ENCODE results near the gene RPS6KA5. TPM values are rescaled to one million over a fixed set of nuclear protein-coding genes. Genes with fewer than 3 reads are reported as not detected.

Gene RPS6KA5
- total RNA-seq, 1 experiment from 2014 or later, result 3.8 TPM

DNA sequence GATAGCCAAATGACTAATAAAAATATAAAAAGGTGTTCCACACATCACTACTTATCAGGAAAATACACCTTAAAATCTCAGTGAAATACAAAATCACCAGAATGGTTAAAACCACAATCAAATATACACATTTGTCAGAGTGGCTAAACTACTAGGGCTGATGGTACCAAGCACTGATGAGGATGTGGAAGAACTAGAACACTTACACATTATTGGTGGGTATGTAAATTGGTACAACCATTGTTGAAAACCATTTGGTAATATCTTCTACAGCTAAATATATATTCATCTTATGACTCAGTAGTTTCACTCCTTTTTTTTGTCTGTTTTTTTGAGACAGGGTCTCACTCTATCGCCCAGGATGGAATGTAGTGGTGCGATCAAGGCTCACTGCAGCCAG lies 195.7 kb downstream of the RPS6KA5 start:
- no peak overlapping the region for H3K4ac ChIP-seq (ENCODE audit: low read depth, low read length)
- H3K4me2 ChIP-seq (ENCODE audit: insufficient read depth, insufficient read length, low read length), result no peak overlapping the region
- no peaks in the 10 kb centered on the region for H3K23me2 ChIP-seq (ENCODE audit: insufficient read length, low read depth, low read length, poor library complexity, severe bottlenecking)
- Mint-ChIP-seq H3K9me3 (no peaks in the 10 kb centered on the region), H3K4me3 (no peak overlapping the region), H3K36me3 (ENCODE audit: insufficient read depth in 1 of 3, low read depth in 3 of 3) (no peaks in the 10 kb centered on the region), H3K4me1 (peaks cover 7% of the 10 kb centered on the region in 2 experiments), H3K27ac (no peak overlapping the region), H3K27me3 (ENCODE audit: low read depth) (no peaks in the 10 kb centered on the region; the same call in 1 of the 2 replicates)
- no CpG with 5 or more reads among the region's 2 CpGs for WGBS (ENCODE audit: extremely low coverage, insufficient read length, low lambda C conversion rate)
- TF ChIP-seq, protein P1, sequence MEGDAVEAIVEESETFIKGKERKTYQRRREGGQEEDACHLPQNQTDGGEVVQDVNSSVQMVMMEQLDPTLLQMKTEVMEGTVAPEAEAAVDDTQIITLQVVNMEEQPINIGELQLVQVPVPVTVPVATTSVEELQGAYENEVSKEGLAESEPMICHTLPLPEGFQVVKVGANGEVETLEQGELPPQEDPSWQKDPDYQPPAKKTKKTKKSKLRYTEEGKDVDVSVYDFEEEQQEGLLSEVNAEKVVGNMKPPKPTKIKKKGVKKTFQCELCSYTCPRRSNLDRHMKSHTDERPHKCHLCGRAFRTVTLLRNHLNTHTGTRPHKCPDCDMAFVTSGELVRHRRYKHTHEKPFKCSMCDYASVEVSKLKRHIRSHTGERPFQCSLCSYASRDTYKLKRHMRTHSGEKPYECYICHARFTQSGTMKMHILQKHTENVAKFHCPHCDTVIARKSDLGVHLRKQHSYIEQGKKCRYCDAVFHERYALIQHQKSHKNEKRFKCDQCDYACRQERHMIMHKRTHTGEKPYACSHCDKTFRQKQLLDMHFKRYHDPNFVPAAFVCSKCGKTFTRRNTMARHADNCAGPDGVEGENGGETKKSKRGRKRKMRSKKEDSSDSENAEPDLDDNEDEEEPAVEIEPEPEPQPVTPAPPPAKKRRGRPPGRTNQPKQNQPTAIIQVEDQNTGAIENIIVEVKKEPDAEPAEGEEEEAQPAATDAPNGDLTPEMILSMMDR (conservative IDR thresholded peaks at IDR 0.05), result no peak
- H3K4me1 ChIP-seq (ENCODE audit: insufficient read depth, low read length), result no peaks in the 10 kb centered on the region
- H4K91ac ChIP-seq (ENCODE audit: insufficient read length, low read depth, low read length), result no peak overlapping the region
- H4K20me1 ChIP-seq (ENCODE audit: control insufficient read depth, insufficient read depth, insufficient read length), result no peaks in the 10 kb centered on the region
- H3K9ac ChIP-seq (ENCODE audit: extremely low read depth, insufficient read length, low read length), result no peak overlapping the region
- no peak overlapping the region for H2BK20ac ChIP-seq (ENCODE audit: low read depth, low read length, poor library complexity, severe bottlenecking)
- H2BK5ac ChIP-seq (ENCODE audit: insufficient read length, low read length), result no peak overlapping the region
- H3K14ac ChIP-seq (ENCODE audit: insufficient read depth, low read length), result no peak overlapping the region
- H3K79me1 ChIP-seq (ENCODE audit: insufficient read depth, low read depth, low read length, poor library complexity, severe bottlenecking), result no peaks in the 10 kb centered on the region
- no peak overlapping the region for H2AFZ ChIP-seq (ENCODE audit: low read length)
- no peak overlapping the region for H3K18ac ChIP-seq (ENCODE audit: insufficient read length, low read depth, low read length)
- no peak overlapping the region for H2BK120ac ChIP-seq (ENCODE audit: low read depth, low read length, poor library complexity, severe bottlenecking)
- no peaks in the 10 kb centered on the region for H3K79me2 ChIP-seq (ENCODE audit: insufficient read depth, low read length)
- H2BK12ac ChIP-seq (ENCODE audit: insufficient read length, low read depth, low read length), result no peak overlapping the region
- no peak overlapping the region for H3K56ac ChIP-seq (ENCODE audit: insufficient read length, low read depth, low read length)
- H4K8ac ChIP-seq (replicated peaks; ENCODE audit: insufficient read length, low read depth, low read length), result no peak overlapping the region
- H3K27ac ChIP-seq (ENCODE audit: insufficient read length, low read depth, low read length), result no peak overlapping the region
- H3T11ph ChIP-seq (ENCODE audit: low read length), result no peak overlapping the region
- no peaks in the 10 kb centered on the region for H3K27me3 ChIP-seq (ENCODE audit: insufficient read depth, low read length)
- no peak overlapping the region for H2AK5ac ChIP-seq (ENCODE audit: insufficient read length, low read length)
- no peak overlapping the region for H4K5ac ChIP-seq (ENCODE audit: insufficient read length, low read depth, low read length)
- H2BK15ac ChIP-seq (ENCODE audit: low read depth, low read length), result no peak overlapping the region
- DNase-seq, result no peak
- H3K9me3 ChIP-seq (ENCODE audit: control insufficient read depth, low read depth, low read length), result no peaks in the 10 kb centered on the region
- no peak overlapping the region for H3K23ac ChIP-seq (ENCODE audit: insufficient read length, low read depth, low read length)
